ENCODE results near the gene AUP1. TPM values are rescaled to one million over a fixed set of nuclear protein-coding genes. Genes with fewer than 3 reads are reported as not detected.

AUP1 gene
- polyA plus RNA-seq, 2 of the 4 experiments (the other 2 are of a cell fraction): 129 to 164 TPM

GRCh38 chr2:74507926-74508520 is 21.5 kb downstream of the AUP1 start:
- H3K4me1 ChIP-seq: peaks cover 28% of the 10 kb centered on the region
- 52% methylated on average over 26 of the region's 38 CpGs for WGBS (ENCODE audit: missing lambda C conversion rate)
- no peak for TF ChIP-seq JUNB (IDR thresholded peaks at IDR 0.05)
- TF ChIP-seq POLR2A (IDR thresholded peaks at IDR 0.05; ENCODE audit: low read length): no peak
- TF ChIP-seq EHF (CRISPR knock-in tag; IDR thresholded peaks at IDR 0.05): no peak
- no peak for TF ChIP-seq TFCP2L1 (CRISPR knock-in tag; IDR thresholded peaks at IDR 0.05)
- TF ChIP-seq ZNF302 (CRISPR knock-in tag; IDR thresholded peaks at IDR 0.05): no peak
- TF ChIP-seq HOXA7 (CRISPR knock-in tag; IDR thresholded peaks at IDR 0.05): no peak
- no peak for TF ChIP-seq HES2 (IDR thresholded peaks at IDR 0.05)
- TF ChIP-seq EHMT2 (IDR thresholded peaks at IDR 0.05; ENCODE audit: low read depth): no peak
- no peak for TF ChIP-seq CHD4 (IDR thresholded peaks at IDR 0.05; ENCODE audit: borderline replicate concordance)
- TF ChIP-seq MYC (IDR thresholded peaks at IDR 0.05; ENCODE audit: borderline replicate concordance, low read length): no peak
- TF ChIP-seq NFE2L2 (conservative IDR thresholded peaks at IDR 0.05; ENCODE audit: low read length): no peak
- TF ChIP-seq HMGXB4 (CRISPR knock-in tag; IDR thresholded peaks at IDR 0.05; ENCODE audit: borderline replicate concordance): no peak
- no peak for TF ChIP-seq E2F6 (IDR thresholded peaks at IDR 0.05; ENCODE audit: borderline replicate concordance, low read depth)
- no peak for TF ChIP-seq BHLHE40 (IDR thresholded peaks at IDR 0.05; ENCODE audit: low read depth, low read length)
- FAIRE-seq (no peak), ATAC-seq (peak; percentile 1 to 11; a peak in 4 of 6 replicates), DNase-seq (ENCODE audit: low read depth in 1 of 2, low spot score in 1 of 2) (no peak)
- ChIA-PET POLR2A (interaction anchor here (0.9 to 1.2 kb wide), 2 partner anchors 22 to 25 kb away, joined by 4 to 5 read pairs; partner anchors contain the start of genes AUP1 and HTRA2), CTCF (interaction anchor here (0.5 to 5.0 kb wide), 7 partner anchors 10 to 85 kb away, joined by 3 to 39 read pairs (median 5); partner anchors contain the start of genes AUP1 and HTRA2)
- peak overlapping the region; percentile 95 to 99 for H3K27ac ChIP-seq
- no peaks in the 10 kb centered on the region for H3K9me3 ChIP-seq
- peak overlapping the region; percentile 78 for H3K4me3 ChIP-seq
- peak overlapping the region; percentile 93 for H3K4me2 ChIP-seq

GRCh38 chr2:74507145-74507925 is 22.2 kb downstream of the AUP1 start, which contains the start of gene PCGF1:
PCGF1 (minus strand) TSS chr2:74507695; CDS start chr2:74507668, 27 bp downstream.
- DNase-seq (ENCODE audit: low read depth in 1 of 2, low spot score in 1 of 2) (peak; percentile 97 to 99), ATAC-seq (peak; percentile 81 to 91), FAIRE-seq (no peak)
- CTCF ChIA-PET: interaction anchor here (0.8 to 5.0 kb wide), 12 partner anchors 9 to 85 kb away, joined by 3 to 39 read pairs (median 6); partner anchors contain the start of genes AUP1, CCDC142, HTRA2 and TTC31
- Histone ChIP-seq H3K9me3 (no peaks in the 10 kb centered on the region), H3K27ac (peak within 1 kb of the TSS; percentile 95 to 99), H3K4me2 (peak within 1 kb of the TSS; percentile 94), H3K4me3 (peak within 1 kb of the TSS; percentile 78), H3K4me1 (peaks cover 28% of the 10 kb centered on the region)
- POLR2A ChIA-PET: interaction anchor here (1.0 to 1.8 kb wide), 7 partner anchors 11 to 82 kb away, joined by 3 to 8 read pairs (median 4); partner anchors contain the start of genes AUP1 and HTRA2
- 2% methylated on average over 37 of the region's 56 CpGs for WGBS (ENCODE audit: missing lambda C conversion rate)
- TF ChIP-seq CHD2 (IDR thresholded peaks at IDR 0.05; ENCODE audit: low read length, partially characterized antibody): no peak
- TF ChIP-seq HEYL (CRISPR knock-in tag; IDR thresholded peaks at IDR 0.05): no peak
- TF ChIP-seq HOXB13 (CRISPR knock-in tag; IDR thresholded peaks at IDR 0.05; ENCODE audit: low read depth): no peak
- no peak for TF ChIP-seq EP300 (IDR thresholded peaks at IDR 0.05)
- peak in 1 of 2 experiments; percentile 53; a peak in 2 of 4 replicates for TF ChIP-seq CEBPB (IDR thresholded peaks at IDR 0.05)
- TF ChIP-seq USF2 (IDR thresholded peaks at IDR 0.05): peak; percentile 77
- TF ChIP-seq SREBF2 (IDR thresholded peaks at IDR 0.05): no peak
- no peak for TF ChIP-seq KDM1A (IDR thresholded peaks at IDR 0.05; ENCODE audit: low read depth)
- no peak for TF ChIP-seq RNF2 (IDR thresholded peaks at IDR 0.05; ENCODE audit: borderline replicate concordance, low read depth)
- TF ChIP-seq ELK1 (IDR thresholded peaks at IDR 0.05; ENCODE audit: low read depth, low read length): 0 out of 2 replicates have a peak, but pooled peaks have one; percentile 27
- TF ChIP-seq PHF8 (IDR thresholded peaks at IDR 0.05; ENCODE audit: borderline replicate concordance, low read depth): peak; percentile 89
- no peak for TF ChIP-seq BCL3 (IDR thresholded peaks at IDR 0.05)
- peak; percentile 87 for TF ChIP-seq MAX (IDR thresholded peaks at IDR 0.05)
- no peak for TF ChIP-seq MAFK (IDR thresholded peaks at IDR 0.05; ENCODE audit: partially characterized antibody)
- TF ChIP-seq RCOR1 (IDR thresholded peaks at IDR 0.05; ENCODE audit: low read depth, low read length): no peak
- peak; percentile 77 for TF ChIP-seq POLR2A (IDR thresholded peaks at IDR 0.05; ENCODE audit: low read length)
- no peak for TF ChIP-seq HOXB5 (CRISPR knock-in tag; IDR thresholded peaks at IDR 0.05)
- TF ChIP-seq ZFP36 (IDR thresholded peaks at IDR 0.05; ENCODE audit: borderline replicate concordance, partially characterized antibody): no peak

All from A549 (cell line).